Measurements from ENCODE around the gene ATP5MC2.
A peak's percentile ranks its signal among the peaks of the same experiment; 100 is the strongest.

Gene ATP5MC2

DNA sequence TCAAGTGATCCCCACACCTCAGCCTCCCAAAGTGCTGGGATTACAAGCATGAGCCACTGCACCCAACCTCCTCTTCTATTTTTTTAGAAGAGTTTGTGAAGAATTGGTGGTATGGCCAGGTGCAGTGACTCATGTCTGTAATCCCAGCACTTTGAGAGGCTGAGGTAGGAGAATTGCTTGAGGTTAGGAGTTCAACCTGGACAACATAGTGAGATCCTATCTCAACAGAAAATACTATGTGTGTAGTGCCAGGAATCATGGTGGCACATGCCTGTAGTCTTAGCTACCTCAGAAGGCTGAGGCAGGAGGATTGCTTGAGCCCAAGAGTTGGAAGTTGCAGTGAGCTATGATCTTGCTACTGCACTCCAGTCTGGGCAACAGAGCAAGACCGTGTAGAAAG lies 44.2 kb downstream of the ATP5MC2 start:
- H3K27ac ChIP-seq = no peak overlapping the region
- TF ChIP-seq, protein P1, sequence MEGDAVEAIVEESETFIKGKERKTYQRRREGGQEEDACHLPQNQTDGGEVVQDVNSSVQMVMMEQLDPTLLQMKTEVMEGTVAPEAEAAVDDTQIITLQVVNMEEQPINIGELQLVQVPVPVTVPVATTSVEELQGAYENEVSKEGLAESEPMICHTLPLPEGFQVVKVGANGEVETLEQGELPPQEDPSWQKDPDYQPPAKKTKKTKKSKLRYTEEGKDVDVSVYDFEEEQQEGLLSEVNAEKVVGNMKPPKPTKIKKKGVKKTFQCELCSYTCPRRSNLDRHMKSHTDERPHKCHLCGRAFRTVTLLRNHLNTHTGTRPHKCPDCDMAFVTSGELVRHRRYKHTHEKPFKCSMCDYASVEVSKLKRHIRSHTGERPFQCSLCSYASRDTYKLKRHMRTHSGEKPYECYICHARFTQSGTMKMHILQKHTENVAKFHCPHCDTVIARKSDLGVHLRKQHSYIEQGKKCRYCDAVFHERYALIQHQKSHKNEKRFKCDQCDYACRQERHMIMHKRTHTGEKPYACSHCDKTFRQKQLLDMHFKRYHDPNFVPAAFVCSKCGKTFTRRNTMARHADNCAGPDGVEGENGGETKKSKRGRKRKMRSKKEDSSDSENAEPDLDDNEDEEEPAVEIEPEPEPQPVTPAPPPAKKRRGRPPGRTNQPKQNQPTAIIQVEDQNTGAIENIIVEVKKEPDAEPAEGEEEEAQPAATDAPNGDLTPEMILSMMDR (IDR thresholded peaks at IDR 0.05) = no peak
- no peak for TF ChIP-seq ZFX (IDR thresholded peaks at IDR 0.05; ENCODE audit: borderline replicate concordance)

DNA sequence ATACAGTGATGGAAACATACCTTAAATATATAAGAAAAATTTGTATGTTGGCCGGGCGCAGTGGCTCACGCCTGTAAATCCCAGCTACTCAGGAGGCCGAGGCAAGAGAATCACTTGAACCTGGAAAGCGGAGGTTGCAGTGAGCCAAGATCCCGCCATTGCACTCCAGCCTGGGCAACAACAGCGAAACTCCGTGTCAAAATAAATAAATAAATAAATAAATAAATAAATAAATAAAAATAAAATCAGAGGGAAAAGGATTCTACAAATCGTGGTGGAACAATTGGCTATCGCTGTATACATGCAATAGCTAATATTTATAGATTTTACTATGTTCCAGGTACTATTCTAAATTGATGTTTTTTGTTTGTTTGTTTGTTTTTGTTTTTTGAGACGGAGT lies 48.0 kb downstream of the ATP5MC2 start:
- no peak overlapping the region for H3K27ac ChIP-seq
- TF ChIP-seq, protein P1 (IDR thresholded peaks at IDR 0.05) = no peak
- TF ChIP-seq ZFX (IDR thresholded peaks at IDR 0.05; ENCODE audit: borderline replicate concordance) = no peak

DNA sequence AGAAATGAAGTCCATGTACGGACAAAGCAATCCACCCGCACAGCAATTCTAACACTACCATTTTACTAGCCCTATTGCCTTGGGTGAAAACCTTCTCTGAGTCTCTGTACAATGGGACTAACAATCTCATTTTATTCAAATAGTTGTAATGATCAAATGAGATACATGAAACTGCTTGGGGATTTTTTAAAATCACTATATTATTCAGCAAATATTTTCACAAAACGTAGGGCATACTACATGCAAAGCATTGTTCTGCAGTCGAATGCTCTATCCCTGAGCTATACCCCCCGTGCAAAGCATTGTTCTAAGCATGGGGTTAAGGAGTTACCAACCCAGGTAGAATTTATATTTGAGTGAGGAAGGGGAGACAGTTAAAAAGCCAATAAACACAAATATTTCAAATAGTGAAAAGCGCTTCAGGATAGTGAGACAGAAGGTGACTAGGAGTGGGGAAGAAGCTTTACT lies 49.1 kb downstream of the ATP5MC2 start:
- peak overlapping the region; percentile 83 for H3K27ac ChIP-seq
- TF ChIP-seq, protein P1 (IDR thresholded peaks at IDR 0.05) = no peak
- TF ChIP-seq ZFX (IDR thresholded peaks at IDR 0.05; ENCODE audit: borderline replicate concordance) = no peak

DNA sequence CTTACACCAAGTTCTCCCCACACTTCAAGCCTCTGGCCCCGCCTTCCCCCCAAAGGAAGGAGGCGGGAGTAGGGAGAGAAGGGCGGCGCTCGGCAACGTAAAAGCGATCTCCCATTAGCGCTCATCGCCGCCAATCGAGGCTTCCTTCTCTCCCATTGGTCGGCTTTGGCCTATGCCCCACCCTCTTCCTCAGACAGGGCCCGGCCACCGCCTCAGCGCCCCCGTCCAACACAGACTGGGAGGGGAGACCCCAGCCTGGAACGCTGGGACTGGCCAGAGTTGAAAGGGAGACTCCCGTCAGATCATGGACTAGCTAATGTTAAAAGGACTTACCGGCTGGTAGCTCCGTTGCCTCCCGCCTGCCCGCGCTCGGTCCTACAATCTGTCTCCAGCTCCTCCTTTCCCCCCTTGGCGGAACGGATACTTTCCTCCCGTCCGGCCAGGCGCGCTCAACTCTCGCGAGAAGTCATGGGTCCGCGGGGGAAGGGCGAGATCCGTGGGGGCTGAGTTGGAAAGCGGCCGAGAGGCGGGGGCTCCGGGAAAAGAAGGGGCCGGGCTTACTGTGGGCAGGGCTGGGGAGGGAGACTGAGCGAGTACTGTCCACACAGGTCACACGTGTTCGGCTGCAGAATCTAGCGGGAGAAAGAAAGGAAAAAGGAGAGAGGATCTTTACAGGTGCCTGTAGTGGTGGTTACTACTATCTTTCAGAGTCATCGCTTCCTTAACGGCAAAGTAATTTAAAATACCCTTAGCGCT lies 49.8 kb downstream of the ATP5MC2 start, which contains the start of gene ATF7:
ATF7 (minus strand) TSS at position 437 of the 756 bp plus-strand sequence. CDS start 25,382 bp downstream, outside the sequence.
- peak within 1 kb of the TSS; percentile 83 for H3K27ac ChIP-seq
- TF ChIP-seq ZFX (IDR thresholded peaks at IDR 0.05; ENCODE audit: borderline replicate concordance) = no peak

DNA sequence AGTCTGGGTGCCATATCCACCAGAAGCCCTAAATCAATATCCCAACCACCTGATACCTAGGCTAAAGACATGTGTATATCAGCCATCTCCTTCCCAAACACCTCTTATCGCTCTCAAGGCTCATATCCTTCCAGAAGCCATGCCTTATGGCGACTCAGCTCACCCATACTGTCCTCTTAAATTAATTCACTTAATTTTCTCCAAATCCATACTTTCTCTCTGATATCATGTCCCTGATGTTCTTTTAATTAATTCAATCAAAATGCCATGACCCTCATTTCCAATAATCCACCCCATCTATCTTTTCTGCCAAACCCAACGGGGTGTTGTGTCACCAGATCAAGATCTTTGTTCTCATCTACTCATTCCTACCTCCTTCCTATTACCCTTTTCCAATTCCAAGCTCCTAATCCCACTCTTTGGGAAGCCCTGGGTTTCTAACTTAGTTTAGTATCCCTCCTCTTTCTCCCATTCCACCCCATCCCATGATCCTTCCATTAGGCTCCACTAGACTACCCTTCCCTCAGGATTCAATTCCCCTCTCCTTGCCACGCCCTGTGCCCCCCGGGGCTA lies 50.4 kb downstream of the ATP5MC2 start:
- no peak for TF ChIP-seq ZFX (IDR thresholded peaks at IDR 0.05; ENCODE audit: borderline replicate concordance)
- TF ChIP-seq, protein P1 (IDR thresholded peaks at IDR 0.05) = no peak
- H3K27ac ChIP-seq = peak overlapping the region; percentile 83

DNA sequence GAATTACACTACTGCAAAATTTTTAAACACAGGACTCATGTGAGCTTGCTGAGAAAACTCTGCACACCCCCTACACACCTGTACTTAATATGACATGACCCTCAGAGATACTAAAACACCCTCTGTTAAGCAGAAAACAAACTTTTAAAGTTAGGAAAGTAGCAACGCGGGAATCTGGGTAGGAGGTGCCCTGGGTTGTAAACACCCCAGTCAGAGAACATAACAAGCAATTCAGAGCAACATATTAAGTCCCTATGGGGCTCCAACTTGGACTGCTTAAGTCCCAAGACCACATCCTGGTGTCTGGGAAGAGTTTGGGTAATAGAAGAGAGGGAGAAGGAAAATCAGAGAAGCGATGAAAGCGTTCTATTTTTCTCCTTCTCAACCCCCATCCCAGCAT lies 50.9 kb downstream of the ATP5MC2 start:
- no peak for TF ChIP-seq ZFX (IDR thresholded peaks at IDR 0.05; ENCODE audit: borderline replicate concordance)
- TF ChIP-seq, protein P1 (IDR thresholded peaks at IDR 0.05) = no peak
- H3K27ac ChIP-seq = peak overlapping the region; percentile 83

DNA sequence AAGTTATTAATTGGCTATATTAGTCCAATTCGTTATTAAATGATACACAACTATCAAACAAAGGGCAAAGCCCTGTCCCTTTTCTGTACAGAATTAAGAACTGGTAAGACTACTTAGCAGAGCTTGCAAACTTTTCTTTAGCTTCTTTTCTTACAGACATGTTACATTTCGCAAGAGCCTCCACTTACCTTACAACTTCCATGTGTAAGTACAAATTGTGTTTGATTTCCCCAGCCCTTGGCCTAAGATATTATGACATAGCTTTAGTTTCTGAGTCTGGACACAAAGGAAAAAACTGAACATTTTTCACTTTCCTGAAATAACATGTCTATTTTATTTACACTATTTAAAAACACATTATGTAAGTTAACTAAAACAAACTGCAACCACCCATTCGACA lies 51.4 kb downstream of the ATP5MC2 start:
- TF ChIP-seq, protein P1 (IDR thresholded peaks at IDR 0.05) = no peak
- no peak for TF ChIP-seq ZFX (IDR thresholded peaks at IDR 0.05; ENCODE audit: borderline replicate concordance)
- H3K27ac ChIP-seq = peak overlapping the region; percentile 83
